Transverse colon (tissue), 3 donors: ENCODE results near the gene NAALADL2.

ENCODE experiments used
- EP300 ChIP-seq: sonication (generic); formaldehyde crosslinking; IDR thresholded peaks from one replicate; pipeline ENCODE4 v1.6.1; 2017; ENCODE audit warnings: antibody characterized with exemption, low read depth
- TF ChIP-seq, protein P1 (sequence below), 5 experiments: fragments of 200-600 bp in 3 of 5; fragments of 450-650 bp in 2 of 5; sonication (generic) in 3 of 5; IDR thresholded peaks; 1 replicate in 2 of 5; 2 replicates in 3 of 5; pipeline ENCODE4 v1.5.1; 2016 to 2017; ENCODE audit warnings: antibody characterized with exemption in 5 of 5, inconsistent platforms in 3 of 5, mild to moderate bottlenecking in 2 of 5, moderate library complexity in 1 of 5

- TF ChIP-seq, protein P1, sequence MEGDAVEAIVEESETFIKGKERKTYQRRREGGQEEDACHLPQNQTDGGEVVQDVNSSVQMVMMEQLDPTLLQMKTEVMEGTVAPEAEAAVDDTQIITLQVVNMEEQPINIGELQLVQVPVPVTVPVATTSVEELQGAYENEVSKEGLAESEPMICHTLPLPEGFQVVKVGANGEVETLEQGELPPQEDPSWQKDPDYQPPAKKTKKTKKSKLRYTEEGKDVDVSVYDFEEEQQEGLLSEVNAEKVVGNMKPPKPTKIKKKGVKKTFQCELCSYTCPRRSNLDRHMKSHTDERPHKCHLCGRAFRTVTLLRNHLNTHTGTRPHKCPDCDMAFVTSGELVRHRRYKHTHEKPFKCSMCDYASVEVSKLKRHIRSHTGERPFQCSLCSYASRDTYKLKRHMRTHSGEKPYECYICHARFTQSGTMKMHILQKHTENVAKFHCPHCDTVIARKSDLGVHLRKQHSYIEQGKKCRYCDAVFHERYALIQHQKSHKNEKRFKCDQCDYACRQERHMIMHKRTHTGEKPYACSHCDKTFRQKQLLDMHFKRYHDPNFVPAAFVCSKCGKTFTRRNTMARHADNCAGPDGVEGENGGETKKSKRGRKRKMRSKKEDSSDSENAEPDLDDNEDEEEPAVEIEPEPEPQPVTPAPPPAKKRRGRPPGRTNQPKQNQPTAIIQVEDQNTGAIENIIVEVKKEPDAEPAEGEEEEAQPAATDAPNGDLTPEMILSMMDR (IDR thresholded peaks at IDR 0.05): no peak
- no peak for TF ChIP-seq EP300
Observed at GRCh38 chr3:175103298-175103697, 244.2 kb downstream of the NAALADL2 start.
